ENCODE results near the gene SLC44A4.
"Not testable (repeated sequence)": the region's sequence is repeated elsewhere in the genome, so short reads cannot be mapped to it uniquely, and the experiment has no call there.

Gene SLC44A4

GRCh38 chr6:31878726-31879125, at the start of gene SLC44A4:
SLC44A4 (minus strand) TSS chr6:31878997; CDS start chr6:31878980, 17 bp downstream.
- no peak for DNase-seq

- DNase-seq = no peak
These were observed 49.8 kb upstream of the SLC44A4 start for GRCh38 chr6:31928672-31928939.

- DNase-seq = no peak
These were observed 49.3 kb upstream of the SLC44A4 start for GRCh38 chr6:31927863-31928671.

GRCh38 chr6:31927242-31927862, 48.6 kb upstream of the SLC44A4 start, which contains the start of gene C2:
C2 (plus strand) TSS chr6:31927717; CDS start chr6:31927753, 36 bp downstream.
- DNase-seq = no peak

- DNase-seq = no peak
These were observed 44.1 kb upstream of the SLC44A4 start for GRCh38 chr6:31922942-31923341.

- DNase-seq = no peak
These were observed 42.0 kb upstream of the SLC44A4 start for GRCh38 chr6:31920811-31921210.

- no peak for DNase-seq
These were observed 41.0 kb upstream of the SLC44A4 start for GRCh38 chr6:31919624-31920303.

GRCh38 chr6:31918069-31918720, 39.4 kb upstream of the SLC44A4 start:
- DNase-seq = no peak

GRCh38 chr6:31915756-31916155, 37.0 kb upstream of the SLC44A4 start:
- DNase-seq = no peak

- DNase-seq = no peak
These were observed 36.6 kb upstream of the SLC44A4 start for GRCh38 chr6:31915351-31915750.

- DNase-seq = no peak
These were observed 33.2 kb upstream of the SLC44A4 start for GRCh38 chr6:31911826-31912585.

- DNase-seq = not testable (repeated sequence)
These were observed 30.5 kb upstream of the SLC44A4 start for GRCh38 chr6:31909298-31909697.

- no peak for DNase-seq
These were observed 30.0 kb upstream of the SLC44A4 start for GRCh38 chr6:31908791-31909190.

GRCh38 chr6:31908255-31908654, 29.5 kb upstream of the SLC44A4 start:
- DNase-seq = not testable (repeated sequence)

- DNase-seq = no peak
These were observed 28.5 kb upstream of the SLC44A4 start for GRCh38 chr6:31907158-31907813.

GRCh38 chr6:31906727-31907126, 27.9 kb upstream of the SLC44A4 start:
- DNase-seq = not testable (repeated sequence)

GRCh38 chr6:31906122-31906521, 27.3 kb upstream of the SLC44A4 start:
- no peak for DNase-seq

- no peak for DNase-seq
These were observed 26.2 kb upstream of the SLC44A4 start for GRCh38 chr6:31905041-31905440.

- DNase-seq = no peak
These were observed 25.2 kb upstream of the SLC44A4 start for GRCh38 chr6:31903957-31904356.

- peak; percentile 77 for DNase-seq
These were observed 23.3 kb upstream of the SLC44A4 start, which contains the start of gene ZBTB12 for GRCh38 chr6:31901953-31902643. ZBTB12 (minus strand) TSS chr6:31902086; CDS start chr6:31901305, 781 bp downstream.

- no peak for DNase-seq
These were observed 22.7 kb upstream of the SLC44A4 start for GRCh38 chr6:31901415-31901952.
